Measurements from ENCODE around the gene GDF15. TPM values are rescaled to one million over a fixed set of nuclear protein-coding genes. Genes with fewer than 3 reads are reported as not detected.

The GDF15 gene
- total RNA-seq, 1 donor from 2014 or later: 0.54 TPM

GRCh38 chr19:18435178-18435841 lies 49.4 kb downstream of the GDF15 start:
- ATAC-seq (ENCODE audit: poor library complexity): no peak
- peak; percentile 41 for DNase-seq
- intact Hi-C loops (cut with DNase I): no loop called here

- intact Hi-C loops (cut with DNase I): no loop called here
These were observed 50.1 kb downstream of the GDF15 start for GRCh38 chr19:18435842-18436670.

GRCh38 chr19:18436671-18437490 lies 50.9 kb downstream of the GDF15 start:
- ATAC-seq (ENCODE audit: poor library complexity) (peak; percentile 60), DNase-seq (peak; percentile 81)
- intact Hi-C loops (cut with DNase I): no loop called here

More at GRCh38 chr19:18435842-18436670, 50.1 kb downstream of the GDF15 start:
- DNase-seq: peak; percentile 44
- no peak for ATAC-seq (ENCODE audit: poor library complexity)

- DNase-seq: peak; percentile 69
- intact Hi-C loops (cut with DNase I): no loop called here
- peak; percentile 52 for ATAC-seq (ENCODE audit: poor library complexity)
These were observed 51.8 kb downstream of the GDF15 start, which contains the start of gene ISYNA1 for GRCh38 chr19:18437491-18438330. Gene ISYNA1 (minus strand): TSS chr19:18438133. CDS start chr19:18437979, 154 bp downstream.

GRCh38 chr19:18438331-18439024 lies 52.5 kb downstream of the GDF15 start:
- intact Hi-C loops (cut with DNase I): no loop called here
- DNase-seq: peak; percentile 63
- ATAC-seq (ENCODE audit: poor library complexity): peak; percentile 10

Small RNA genes lying within 50 kb of the gene (microRNA-seq; reads per million reads assigned to microRNA genes)
- gene MIR3189: not detected

Other genes starting within 250 kb of the GDF15 start
- 20.8 TPM for gene PIK3R2, start 233.0 kb upstream of the GDF15 start, total RNA-seq
- gene IFI30, start 212.3 kb upstream of the GDF15 start, total RNA-seq: 23.1 TPM
- 9.4 TPM for gene MPV17L2, start 192.9 kb upstream of the GDF15 start, total RNA-seq
- gene RAB3A, start 182.1 kb upstream of the GDF15 start, total RNA-seq: 26.7 TPM
- 1.8 TPM for gene PDE4C, start 159.7 kb upstream of the GDF15 start, total RNA-seq
- 0.35 TPM for gene IQCN, start 111.7 kb upstream of the GDF15 start, total RNA-seq
- gene JUND, start 104.5 kb upstream of the GDF15 start, total RNA-seq: 107 TPM
- 103 TPM for gene LSM4, start 63.1 kb upstream of the GDF15 start, total RNA-seq
- 33.6 TPM for gene PGPEP1, start 45.6 kb upstream of the GDF15 start, total RNA-seq
- gene LRRC25, start 11.5 kb downstream of the GDF15 start, total RNA-seq: 3.6 TPM
- gene SSBP4, start 33.2 kb downstream of the GDF15 start, total RNA-seq: 30.4 TPM
- gene ISYNA1, start 52.0 kb downstream of the GDF15 start, total RNA-seq: 26.0 TPM
- gene ELL, start 135.9 kb downstream of the GDF15 start, total RNA-seq: 7.5 TPM
- gene FKBP8, start 157.4 kb downstream of the GDF15 start, total RNA-seq: 182 TPM
- 44.4 TPM for gene KXD1, start 171.7 kb downstream of the GDF15 start, total RNA-seq
- 684 TPM for gene UBA52, start 185.7 kb downstream of the GDF15 start, total RNA-seq
- gene REX1BD, start 202.6 kb downstream of the GDF15 start, total RNA-seq: 94.8 TPM
- gene CRLF1, start 220.6 kb downstream of the GDF15 start, total RNA-seq: 20.6 TPM
- gene TMEM59L, start 226.7 kb downstream of the GDF15 start, total RNA-seq: 1.6 TPM